Measurements from ENCODE around the gene ARHGAP19.

ARHGAP19 gene

DNA sequence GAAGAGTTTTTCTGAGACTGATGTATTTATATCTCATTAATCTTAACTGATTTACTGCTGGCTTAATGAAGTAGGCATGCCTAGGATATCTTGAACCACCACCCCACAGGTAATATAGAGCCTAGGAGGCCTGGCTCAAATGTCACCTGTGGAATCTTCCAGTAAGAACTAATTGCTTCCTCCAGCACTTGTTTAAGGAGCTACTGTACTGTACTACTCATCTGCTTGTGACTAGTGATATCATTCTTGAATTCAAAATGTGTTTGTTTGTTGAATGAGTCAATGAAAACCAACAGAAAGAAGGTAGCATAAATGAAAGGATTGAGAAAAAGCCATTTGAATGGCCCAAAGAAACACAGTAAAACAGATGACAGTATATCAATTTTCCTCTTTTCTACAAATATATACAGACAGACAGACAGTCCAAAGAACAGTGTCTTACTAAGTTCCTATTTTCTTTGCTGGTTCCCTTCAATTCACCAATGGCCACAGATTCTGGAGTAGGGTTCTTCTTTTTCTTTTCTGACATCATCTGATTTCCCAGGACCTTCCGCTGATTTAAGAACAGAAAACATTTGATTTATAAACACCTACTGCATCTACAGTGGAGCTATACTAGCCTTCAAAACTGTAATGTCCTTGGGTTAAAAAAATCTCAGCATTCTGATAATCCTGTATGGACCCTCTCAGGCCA is 63.0 kb downstream of the ARHGAP19 start:
- DNase-seq (ENCODE audit: low spot score): no peak

DNA sequence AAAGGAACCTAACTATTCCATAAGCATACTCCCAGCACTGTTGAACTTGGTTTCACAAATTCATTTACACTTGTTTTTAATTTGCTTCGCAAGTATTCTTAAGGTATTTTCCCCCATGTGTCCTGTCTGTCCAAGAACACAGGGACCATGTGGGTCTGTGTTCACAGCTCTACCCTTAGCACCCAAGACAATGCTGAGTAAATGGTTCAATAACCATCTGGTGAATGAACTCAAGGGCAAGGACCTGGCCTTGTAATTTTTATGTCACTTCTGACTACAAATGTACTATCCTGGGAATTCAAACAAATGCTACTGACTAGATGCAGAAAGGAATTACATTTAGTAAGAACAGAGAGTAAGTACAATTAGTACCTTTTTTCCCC is 63.7 kb downstream of the ARHGAP19 start:
- DNase-seq (ENCODE audit: low spot score): no peak

DNA sequence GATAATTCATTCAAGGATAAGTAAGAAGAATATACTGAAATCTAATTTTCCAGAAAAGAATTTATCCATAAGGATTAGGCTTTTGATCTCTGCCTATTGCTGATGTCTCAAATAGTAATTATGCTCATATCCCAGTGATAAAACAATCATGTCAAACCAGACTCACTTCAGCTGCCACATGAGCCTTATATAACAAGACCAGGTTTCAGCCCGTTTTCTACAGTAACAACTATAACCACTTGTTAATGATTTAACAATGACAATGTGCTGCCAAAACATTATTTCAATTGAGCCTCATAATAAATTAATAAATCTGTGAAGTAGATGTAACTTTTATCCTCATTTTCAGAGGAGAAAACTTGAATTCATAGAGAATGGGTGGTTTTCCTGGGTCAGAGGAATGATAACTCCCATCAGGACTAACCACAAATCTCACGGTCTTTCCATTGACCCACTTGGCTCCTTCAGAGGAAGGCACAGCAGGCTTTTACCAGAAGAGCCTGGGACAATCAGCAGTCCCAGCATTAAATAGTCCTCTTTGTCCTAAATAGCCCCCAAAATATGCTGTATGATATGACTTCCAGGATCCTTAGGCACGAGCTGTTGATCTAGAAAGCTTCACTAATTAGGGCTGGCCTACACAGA is 64.2 kb downstream of the ARHGAP19 start:
- no peak for DNase-seq (ENCODE audit: low spot score)

GRCh38 chr10:97226398-97226797 is 66.0 kb downstream of the ARHGAP19 start:
- DNase-seq (ENCODE audit: low spot score): no peak

DNA sequence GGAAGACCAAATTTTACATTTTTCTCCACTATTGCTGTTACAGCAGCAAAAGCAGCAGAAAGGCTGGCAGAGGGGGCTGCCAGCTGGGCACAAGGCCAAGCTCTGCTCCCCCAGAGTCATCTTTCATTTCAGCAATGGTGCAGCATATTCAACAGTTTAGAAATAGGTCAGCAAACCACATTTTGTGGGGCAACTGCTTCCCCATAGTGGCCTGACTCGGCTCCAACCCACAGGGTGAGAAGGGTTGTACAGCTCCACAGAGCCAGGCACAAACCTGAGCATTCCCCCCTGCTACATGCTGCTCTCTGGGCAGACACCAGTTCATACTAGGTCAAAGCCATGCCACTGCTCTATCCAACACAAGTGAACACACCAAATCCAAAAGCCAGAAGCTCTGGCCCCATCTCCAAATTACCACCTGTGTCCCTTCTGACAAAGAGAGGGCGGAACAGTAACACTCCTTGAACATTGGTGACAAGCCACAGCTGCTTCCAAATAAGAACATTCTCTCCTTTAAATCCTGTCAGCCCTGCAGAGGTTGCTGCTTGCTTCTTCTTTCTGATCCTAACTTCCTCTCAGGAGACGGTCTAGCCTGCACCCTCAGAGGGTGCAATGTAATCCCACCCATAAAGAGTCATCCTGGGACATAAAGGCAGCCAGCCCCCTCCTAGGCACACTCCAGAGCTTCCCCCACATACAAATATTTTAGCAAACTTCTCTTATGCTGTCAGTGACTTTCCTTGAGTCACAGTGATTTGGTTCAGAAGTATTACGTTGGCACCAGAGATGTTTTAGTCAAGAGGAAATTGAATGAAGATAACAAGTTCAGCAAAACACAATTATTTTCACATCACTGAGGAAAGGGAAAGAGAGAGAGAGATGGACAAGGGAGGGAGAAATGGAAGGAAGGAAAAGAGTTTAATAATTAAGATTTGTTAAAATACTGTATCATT is 67.7 kb downstream of the ARHGAP19 start:
- no peak for DNase-seq (ENCODE audit: low spot score)

DNA sequence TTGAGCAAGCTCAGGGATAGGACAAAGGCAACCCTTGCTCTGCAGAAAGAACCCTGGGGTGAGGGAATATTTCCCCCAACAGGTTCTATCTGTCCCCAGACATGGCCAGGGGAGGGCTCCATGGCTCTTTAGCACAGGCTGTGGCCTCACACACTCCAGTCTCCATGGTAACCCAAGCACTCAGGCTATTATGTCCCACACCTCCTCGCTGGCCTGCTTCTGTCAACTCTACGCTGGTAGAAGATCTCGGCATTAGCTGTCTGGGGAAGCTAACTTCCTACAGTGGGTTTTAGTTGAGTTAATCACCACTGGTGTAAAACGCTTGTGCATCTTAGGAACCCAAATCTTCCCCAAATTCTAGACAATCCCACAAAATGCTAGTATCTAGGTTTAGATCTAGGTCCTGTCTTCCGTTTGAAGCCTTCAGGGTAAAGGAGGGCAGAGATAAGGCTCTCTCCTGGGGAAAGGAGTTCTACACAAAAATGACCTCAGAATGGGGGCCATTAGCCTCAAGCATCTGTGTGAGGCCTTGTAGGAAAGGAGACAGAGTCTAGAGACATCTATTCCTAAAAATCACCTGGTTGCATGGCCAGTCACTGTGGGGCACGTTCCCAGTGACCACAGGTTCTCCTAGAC is 70.0 kb downstream of the ARHGAP19 start:
- no peak for DNase-seq (ENCODE audit: low spot score)

- no peak for DNase-seq (ENCODE audit: low spot score)
Measured at GRCh38 chr10:97220355-97220754, 72.1 kb downstream of the ARHGAP19 start.

- no peak for DNase-seq (ENCODE audit: low spot score)
Measured at GRCh38 chr10:97217299-97217698, 75.1 kb downstream of the ARHGAP19 start.

- DNase-seq (ENCODE audit: low spot score): no peak
Measured at GRCh38 chr10:97215619-97216260, 76.7 kb downstream of the ARHGAP19 start.

DNA sequence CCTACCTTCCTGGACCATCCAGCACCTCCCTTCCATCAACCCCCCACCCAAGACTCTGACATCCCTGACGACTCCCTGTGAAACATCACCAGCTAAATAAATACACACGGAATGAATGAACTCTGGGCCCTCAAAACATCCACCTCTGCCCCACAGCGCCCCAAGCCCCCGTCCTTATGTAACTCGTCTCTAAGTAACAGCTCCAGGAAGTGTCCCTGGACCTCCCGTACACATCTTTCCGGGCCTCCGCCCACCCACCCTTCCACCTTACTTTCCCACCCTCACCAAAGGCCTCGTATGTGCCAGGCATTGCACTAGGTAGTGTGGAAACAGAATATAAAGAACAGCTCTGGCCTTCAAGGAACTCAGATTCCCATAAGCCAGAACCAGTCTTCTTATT is 79.0 kb downstream of the ARHGAP19 start:
- DNase-seq (ENCODE audit: low spot score): no peak

GRCh38 chr10:97211229-97211628 is 81.2 kb downstream of the ARHGAP19 start:
- DNase-seq (ENCODE audit: low spot score): no peak

DNA sequence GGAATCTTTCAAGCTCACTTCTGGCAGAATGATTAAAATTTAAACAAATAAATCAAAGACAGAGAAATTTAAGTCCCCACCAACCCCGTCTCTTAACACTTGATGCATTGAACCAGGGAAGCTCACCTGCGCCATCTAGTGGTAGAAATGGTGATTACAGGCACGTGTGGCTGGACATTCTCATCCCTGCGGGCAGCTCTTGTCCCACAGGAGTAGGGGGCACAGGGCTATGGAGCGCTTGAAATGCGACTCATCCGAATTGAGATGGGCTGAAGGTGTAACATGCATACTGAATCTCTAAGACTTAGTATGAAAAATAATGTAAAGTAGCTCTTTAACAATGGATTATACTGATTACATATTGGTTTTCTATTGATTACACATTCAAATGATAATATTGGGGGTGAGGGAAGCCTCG is 81.9 kb downstream of the ARHGAP19 start:
- peak; percentile 60 for DNase-seq (ENCODE audit: low spot score)

- no peak for DNase-seq (ENCODE audit: low spot score)
Measured at GRCh38 chr10:97207756-97208346, 84.6 kb downstream of the ARHGAP19 start.

- no peak for DNase-seq (ENCODE audit: low spot score)
Measured at GRCh38 chr10:97207131-97207530, 85.3 kb downstream of the ARHGAP19 start.

DNA sequence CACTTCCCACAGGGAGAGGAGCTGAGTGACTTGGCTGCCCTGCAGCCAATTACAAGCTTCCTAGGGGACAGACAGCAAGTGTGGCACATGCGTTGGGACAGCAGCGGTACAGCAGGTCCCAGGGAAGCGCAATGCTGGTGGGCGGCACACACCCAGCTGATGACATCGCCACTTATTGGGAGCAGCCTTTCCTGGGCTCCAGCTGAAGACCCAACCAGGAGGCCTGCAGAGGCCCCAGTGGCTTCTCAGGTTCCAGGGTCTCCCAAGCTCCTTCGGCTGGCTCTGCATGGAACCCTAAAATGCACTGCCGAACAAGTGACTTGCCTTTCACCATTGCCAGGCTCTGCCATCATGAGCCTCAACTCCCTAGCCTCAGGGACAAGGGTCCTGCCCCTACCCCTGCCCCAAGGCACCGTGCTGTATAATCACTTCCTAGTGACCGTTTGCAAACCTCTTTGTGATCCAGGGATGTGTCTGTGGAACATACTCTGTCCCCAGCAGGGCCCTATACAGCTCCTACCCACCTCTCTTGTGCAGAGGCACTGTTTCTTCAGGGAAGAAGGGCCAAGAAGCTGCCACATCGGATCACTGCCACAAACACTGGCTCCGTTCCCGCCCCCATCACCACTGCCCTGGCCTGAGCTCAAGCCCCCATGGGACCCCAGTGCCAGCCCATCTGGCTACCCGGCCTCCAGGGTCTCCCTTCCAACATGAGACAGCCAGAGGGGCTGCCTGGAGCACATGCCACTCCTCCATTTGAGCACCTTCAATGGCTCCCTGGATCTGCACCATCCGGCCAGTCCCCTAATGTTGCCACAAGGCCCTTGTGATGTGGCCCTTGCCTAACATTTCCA is 87.4 kb downstream of the ARHGAP19 start:
- DNase-seq (ENCODE audit: low spot score): no peak

DNA sequence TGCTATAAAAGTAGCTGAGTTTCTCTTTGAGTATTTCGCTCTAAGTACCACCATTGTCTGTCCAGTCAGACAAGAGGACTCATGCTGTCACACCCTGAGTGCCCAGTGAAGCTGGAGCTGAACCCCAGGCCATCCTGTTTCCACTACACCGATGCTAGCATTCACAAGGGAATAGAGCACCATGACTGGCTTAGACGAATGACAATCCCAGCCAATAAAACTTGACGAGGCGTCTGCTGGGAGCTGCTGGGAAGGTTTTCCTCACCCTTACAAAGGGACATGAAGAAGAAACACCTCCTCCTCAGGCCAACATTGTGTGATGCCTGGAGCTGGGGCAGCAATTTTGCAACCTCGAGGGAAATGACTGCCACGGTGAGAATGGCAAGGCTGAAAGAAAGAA is 89.2 kb downstream of the ARHGAP19 start:
- DNase-seq (ENCODE audit: low spot score): no peak

DNA sequence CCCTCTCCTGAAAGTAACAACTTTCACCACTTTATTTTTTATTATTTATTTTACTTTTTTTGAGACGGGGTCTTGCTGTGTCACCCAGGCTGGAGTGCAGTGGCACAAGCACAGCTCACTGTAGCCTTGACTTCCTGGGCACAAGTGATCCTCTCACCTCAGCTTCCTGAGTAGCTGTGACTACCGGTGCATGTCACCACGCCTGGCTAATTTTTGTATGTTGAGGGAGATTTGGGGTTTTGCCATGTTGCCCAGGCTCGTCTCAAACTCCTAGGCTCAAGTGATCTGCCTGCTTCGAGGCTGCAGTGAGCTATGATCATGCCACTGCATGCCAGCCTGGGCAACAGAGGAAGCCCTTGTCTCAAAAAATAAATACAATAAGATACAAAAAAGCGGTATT is 91.8 kb downstream of the ARHGAP19 start:
- DNase-seq (ENCODE audit: low spot score): no peak

GRCh38 chr10:97199152-97199551 is 93.3 kb downstream of the ARHGAP19 start:
- no peak for DNase-seq (ENCODE audit: low spot score)

GRCh38 chr10:97197030-97197500 is 95.4 kb downstream of the ARHGAP19 start:
- DNase-seq (ENCODE audit: low spot score): no peak
